GM12891 (cell line): Measurements from ENCODE around the gene LENG8.

Experiments
- POLR2A ChIP-seq: IDR thresholded peaks from 2 replicates; pipeline ENCODE4 v1.6.1; 2011; ENCODE audit warnings: low read depth, low read length, control low read depth
- TAF1 ChIP-seq: IDR thresholded peaks from 2 replicates; pipeline ENCODE4 v1.6.1; 2011; ENCODE audit warnings: low read depth, low read length, control low read depth

DNA sequence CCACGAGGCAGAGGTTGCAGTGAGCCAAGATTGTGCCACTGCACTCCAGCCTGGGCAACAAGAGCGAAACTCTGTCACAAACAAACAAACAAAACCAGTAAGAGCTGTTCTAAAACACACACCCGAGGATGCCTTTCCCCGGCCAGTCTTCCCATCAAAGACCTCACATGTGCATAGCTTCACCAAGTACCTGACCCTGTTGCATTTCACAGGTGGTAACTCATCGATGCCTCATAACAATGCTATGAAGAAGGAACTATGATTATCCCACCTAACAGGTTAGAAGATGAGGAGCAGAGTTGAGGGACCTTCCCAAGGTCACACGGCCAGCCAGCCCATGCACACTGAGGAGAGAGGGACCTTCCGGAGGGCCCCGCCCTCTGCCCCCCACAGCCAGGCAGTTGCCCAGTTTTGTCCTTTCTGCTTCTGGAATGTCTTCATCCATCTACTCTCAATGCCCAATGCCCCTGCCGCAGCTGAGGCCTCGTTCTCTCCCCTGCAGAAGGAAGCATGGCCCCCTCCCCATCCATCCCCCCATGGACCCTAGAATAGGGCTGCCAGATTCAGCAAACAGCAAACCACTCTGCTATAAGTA, 16.8 kb upstream of the LENG8 start:
- TF ChIP-seq POLR2A (no peak), TAF1 (no peak)
